Measurements from ENCODE around the gene CDH22.

CDH22 gene

GRCh38 chr20:46132705-46133120 is 175.6 kb downstream of the CDH22 start:
- Mint-ChIP-seq H3K27me3 (ENCODE audit: low read depth) (peaks cover 88% of the 10 kb centered on the region), H3K27ac (peak overlapping the region in 1 of 3 experiments; percentile 18), H3K9me3 (no peaks in the 10 kb centered on the region), H3K4me1 (peaks cover 46% of the 10 kb centered on the region), H3K36me3 (ENCODE audit: low read depth) (no peaks in the 10 kb centered on the region), H3K4me3 (no peak overlapping the region)
- peak; percentile 89 to 92 (median 91) for TF ChIP-seq CTCF (IDR thresholded peaks at IDR 0.05; ENCODE audit: unreplicated experiment in 3 of 3)

GRCh38 chr20:46131396-46131795 is 176.9 kb downstream of the CDH22 start:
- Mint-ChIP-seq H3K4me3 (no peak overlapping the region), H3K4me1 (peaks cover 41% of the 10 kb centered on the region), H3K9me3 (no peaks in the 10 kb centered on the region), H3K36me3 (ENCODE audit: low read depth) (no peaks in the 10 kb centered on the region), H3K27me3 (ENCODE audit: low read depth) (peaks cover 80% of the 10 kb centered on the region), H3K27ac (no peak overlapping the region)
- TF ChIP-seq CTCF (IDR thresholded peaks at IDR 0.05; ENCODE audit: unreplicated experiment in 3 of 3), result no peak

GRCh38 chr20:46130534-46130933 is 177.8 kb downstream of the CDH22 start:
- no peak overlapping the region for H3K4me3 Mint-ChIP-seq
- H3K36me3 Mint-ChIP-seq (ENCODE audit: low read depth), result no peaks in the 10 kb centered on the region
- H3K27me3 Mint-ChIP-seq (ENCODE audit: low read depth), result peaks cover 72% of the 10 kb centered on the region
- no peak for TF ChIP-seq CTCF (IDR thresholded peaks at IDR 0.05; ENCODE audit: unreplicated experiment in 3 of 3)
- no peak overlapping the region for H3K27ac Mint-ChIP-seq
- H3K9me3 Mint-ChIP-seq, result no peaks in the 10 kb centered on the region
- peaks cover 36% of the 10 kb centered on the region for H3K4me1 Mint-ChIP-seq

GRCh38 chr20:46129955-46130481 is 178.3 kb downstream of the CDH22 start:
- H3K27me3 Mint-ChIP-seq (ENCODE audit: low read depth), result peaks cover 67% of the 10 kb centered on the region

GRCh38 chr20:46128310-46129151 is 179.8 kb downstream of the CDH22 start:
- H3K27me3 Mint-ChIP-seq (ENCODE audit: low read depth), result peaks cover 58% of the 10 kb centered on the region
- H3K9me3 Mint-ChIP-seq, result no peaks in the 10 kb centered on the region
- H3K27ac Mint-ChIP-seq, result no peak overlapping the region
- H3K4me1 Mint-ChIP-seq, result peaks cover 30% of the 10 kb centered on the region
- no peaks in the 10 kb centered on the region for H3K36me3 Mint-ChIP-seq (ENCODE audit: low read depth)
- peak; percentile 60 to 63 (median 62) for TF ChIP-seq CTCF (IDR thresholded peaks at IDR 0.05; ENCODE audit: unreplicated experiment in 3 of 3)
- no peak overlapping the region for H3K4me3 Mint-ChIP-seq

More at GRCh38 chr20:46129955-46130481, 178.3 kb downstream of the CDH22 start:
- Mint-ChIP-seq H3K9me3 (no peaks in the 10 kb centered on the region), H3K4me1 (peaks cover 34% of the 10 kb centered on the region), H3K27ac (peak overlapping the region in 1 of 3 experiments; percentile 29), H3K4me3 (no peak overlapping the region), H3K36me3 (ENCODE audit: low read depth) (no peaks in the 10 kb centered on the region)
- TF ChIP-seq CTCF (IDR thresholded peaks at IDR 0.05; ENCODE audit: unreplicated experiment in 3 of 3), result no peak

Measured in nephron (organoid).